Activated T-helper 1 cell treated with anti-CD3 and anti-CD28 coated beads, Interleukin-12 subunit alpha, Interleukin-12 subunit beta, Interleukin-2, Interleukin-4 antibody, amounts not matched to agents 30 ng/mL and 10 ng/mL and 1 ng/mL, durations not matched to agents 14 hours and 24 hours and 36 hours (primary cell): ENCODE results near the gene TUBD1. TPM values are rescaled to one million over a fixed set of nuclear protein-coding genes. Genes with fewer than 3 reads are reported as not detected.
A peak's percentile ranks its signal among the peaks of the same experiment; 100 is the strongest.
"Not testable (repeated sequence)": the region's sequence is repeated elsewhere in the genome, so short reads cannot be mapped to it uniquely, and the experiment has no call there.

ENCODE experiments used
- DNase-seq: peaks from one replicate; pipeline ENCODE4 v3.0.0; 2021; ENCODE audit warnings: low spot score
- H3K27ac Mint-ChIP-seq: one replicate; pipeline ENCODE4 v1.8.0; 2021; ENCODE audit warnings: mild to moderate bottlenecking, mixed read lengths
- H3K27me3 Mint-ChIP-seq: one replicate; pipeline ENCODE4 v1.8.0; 2022; ENCODE audit warnings: mild to moderate bottlenecking, moderate library complexity, mixed read lengths; ENCODE audit not compliant: insufficient read depth
- H3K36me3 Mint-ChIP-seq: one replicate; pipeline ENCODE4 v1.8.0; 2021; ENCODE audit warnings: low read depth, mixed read lengths
- H3K4me1 Mint-ChIP-seq: one replicate; pipeline ENCODE4 v1.8.0; 2021; ENCODE audit warnings: low read depth, mixed read lengths
- H3K4me3 Mint-ChIP-seq: one replicate; pipeline ENCODE4 v1.8.0; 2021; ENCODE audit warnings: mild to moderate bottlenecking, moderate library complexity, mixed read lengths
- H3K9me3 Mint-ChIP-seq: one replicate; pipeline ENCODE4 v1.8.0; 2021; ENCODE audit warnings: mixed read lengths
- intact Hi-C: fragments of 100-400 bp; cut with micrococcal nuclease; formaldehyde crosslinking; loops from one replicate; pipeline ENCODE4 v1.15.1; 2024
- total RNA-seq: library from RNA; stranded (reverse); gene quantifications from 2 replicates; pipeline ENCODE4 v1.2.3, GENCODE V29; 2022

TUBD1 gene
- total RNA-seq, 1 donor from 2014 or later: 13.2 TPM

DNA sequence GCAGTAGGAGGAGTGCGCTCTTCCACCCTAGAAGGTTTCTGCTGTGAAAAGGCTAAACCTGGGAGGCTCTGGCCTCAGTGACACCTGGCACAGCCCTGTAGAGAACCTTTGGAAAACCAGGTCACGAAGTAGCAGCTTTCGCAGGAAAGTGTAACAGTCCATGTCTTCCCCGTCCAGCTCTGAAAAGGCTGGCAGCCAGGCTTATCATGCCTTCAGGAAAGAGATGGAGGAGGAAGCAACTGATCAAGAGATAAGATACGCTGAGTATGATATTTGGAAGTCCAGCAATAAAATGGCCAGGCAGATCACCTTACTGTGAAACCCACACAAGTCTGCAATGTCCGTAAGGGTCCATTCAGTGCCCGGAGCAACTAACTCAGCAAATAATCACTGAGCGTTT is 22.3 kb downstream of the TUBD1 start:
- Mint-ChIP-seq H3K4me1 (no peaks in the 10 kb centered on the region), H3K27me3 (no peaks in the 10 kb centered on the region), H3K4me3 (no peak overlapping the region), H3K9me3 (no peaks in the 10 kb centered on the region), H3K27ac (no peak overlapping the region), H3K36me3 (peaks cover 14% of the 10 kb centered on the region)
- intact Hi-C loops: no loop called here
- no peak for DNase-seq

DNA sequence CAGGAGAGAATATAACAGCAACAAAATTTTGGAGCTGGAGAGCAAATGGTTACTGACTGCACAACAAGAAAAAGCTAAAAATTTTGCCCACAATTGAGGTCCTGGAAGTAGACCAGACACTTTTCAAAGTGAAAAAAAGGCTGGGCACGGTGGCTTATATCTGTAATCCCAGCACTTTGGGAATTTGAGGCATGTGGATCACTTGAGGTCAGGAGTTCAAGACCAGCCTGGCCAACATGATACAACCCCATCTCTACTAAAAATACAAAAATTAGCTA is 22.9 kb downstream of the TUBD1 start:
- Mint-ChIP-seq H3K4me3 (no peak overlapping the region), H3K9me3 (no peaks in the 10 kb centered on the region), H3K27ac (no peak overlapping the region), H3K27me3 (no peaks in the 10 kb centered on the region), H3K4me1 (no peaks in the 10 kb centered on the region), H3K36me3 (peaks cover 15% of the 10 kb centered on the region)
- intact Hi-C loops: no loop called here
- DNase-seq: no peak

DNA sequence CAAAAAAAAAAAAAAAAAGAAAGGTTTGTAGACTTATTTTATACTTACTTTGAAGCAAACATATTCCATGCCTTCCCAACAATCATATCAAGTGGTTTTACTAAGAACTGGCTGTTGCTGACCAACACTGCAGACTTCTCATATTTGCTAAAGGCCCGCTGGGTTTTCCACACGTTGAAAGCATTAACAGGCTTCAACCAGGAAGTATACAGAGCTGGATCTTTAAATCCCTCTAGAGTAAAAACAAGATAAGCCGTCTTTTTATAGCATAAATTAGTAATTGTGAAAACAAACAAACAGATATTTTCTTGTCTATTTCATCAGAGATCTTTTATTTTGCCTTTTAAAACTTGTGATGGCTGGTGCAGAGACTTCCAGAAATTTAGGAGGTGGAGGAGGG is 29.1 kb downstream of the TUBD1 start:
- no peak for DNase-seq
- Mint-ChIP-seq H3K4me3 (no peak overlapping the region), H3K4me1 (peaks cover 10% of the 10 kb centered on the region), H3K27ac (no peak overlapping the region), H3K9me3 (no peaks in the 10 kb centered on the region), H3K27me3 (no peaks in the 10 kb centered on the region), H3K36me3 (peaks cover 19% of the 10 kb centered on the region)
- intact Hi-C loops: no loop called here

DNA sequence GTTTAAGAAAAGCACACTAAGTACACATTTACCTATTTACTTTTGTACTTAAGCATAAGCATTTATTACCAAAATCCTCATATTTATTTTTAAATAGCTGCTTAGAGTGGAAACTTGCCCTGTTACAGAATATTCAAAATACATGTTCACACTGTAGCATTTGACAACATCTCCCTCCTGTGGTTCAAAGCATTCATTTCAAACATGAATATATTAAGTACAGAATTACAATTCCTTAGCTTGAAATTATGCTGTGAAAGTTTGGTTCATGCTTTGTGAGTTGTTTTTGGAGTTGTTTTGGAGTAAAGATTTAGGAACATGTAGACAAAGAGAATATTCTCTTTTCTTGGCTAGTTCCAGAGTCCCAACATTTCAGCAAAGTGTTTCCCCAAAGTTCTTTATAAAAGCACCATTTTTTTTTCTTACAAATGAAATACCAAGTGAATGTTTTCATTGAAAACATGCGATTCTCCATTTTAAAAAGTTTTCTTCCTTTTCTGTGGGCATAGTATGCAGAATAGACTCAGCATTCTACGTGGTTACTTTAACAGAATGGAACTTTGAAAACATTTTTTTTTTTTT is 33.2 kb downstream of the TUBD1 start:
- peak overlapping the region; percentile 67 for H3K27ac Mint-ChIP-seq
- DNase-seq: no peak
- peaks cover 17% of the 10 kb centered on the region for H3K36me3 Mint-ChIP-seq
- peaks cover 28% of the 10 kb centered on the region for H3K4me1 Mint-ChIP-seq
- intact Hi-C loops: loop anchor here (1.0 kb wide), 3 partner anchors 13 to 112 kb away; no protein-coding TSS in a partner anchor
- H3K4me3 Mint-ChIP-seq: no peak overlapping the region
- H3K27me3 Mint-ChIP-seq: no peaks in the 10 kb centered on the region
- H3K9me3 Mint-ChIP-seq: no peaks in the 10 kb centered on the region

DNA sequence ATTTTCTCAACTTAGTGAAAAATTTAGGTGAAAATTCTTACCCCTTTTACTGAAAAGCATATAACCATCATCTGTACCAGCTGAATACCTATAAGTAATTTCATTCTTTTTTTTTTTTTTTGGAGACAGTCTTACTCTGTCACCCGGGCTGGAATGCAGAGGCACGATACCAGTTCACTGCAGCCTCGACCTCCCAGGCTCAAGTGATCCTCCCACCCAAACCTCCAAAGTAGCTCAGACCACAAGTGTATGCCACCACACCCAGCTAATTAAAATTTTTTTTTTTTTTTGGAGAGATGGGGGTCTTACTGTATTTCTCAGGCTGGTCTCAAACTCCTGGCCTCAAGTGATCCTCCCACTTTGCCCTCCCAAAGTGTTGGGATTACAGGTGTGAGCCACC is 33.8 kb downstream of the TUBD1 start:
- intact Hi-C loops: loop anchor here (1.0 kb wide), 3 partner anchors 13 to 112 kb away; no protein-coding TSS in a partner anchor
- H3K4me3 Mint-ChIP-seq: no peak overlapping the region
- no peaks in the 10 kb centered on the region for H3K9me3 Mint-ChIP-seq
- H3K27me3 Mint-ChIP-seq: no peaks in the 10 kb centered on the region
- peaks cover 17% of the 10 kb centered on the region for H3K36me3 Mint-ChIP-seq
- no peak for DNase-seq
- peaks cover 28% of the 10 kb centered on the region for H3K4me1 Mint-ChIP-seq
- no peak overlapping the region for H3K27ac Mint-ChIP-seq

DNA sequence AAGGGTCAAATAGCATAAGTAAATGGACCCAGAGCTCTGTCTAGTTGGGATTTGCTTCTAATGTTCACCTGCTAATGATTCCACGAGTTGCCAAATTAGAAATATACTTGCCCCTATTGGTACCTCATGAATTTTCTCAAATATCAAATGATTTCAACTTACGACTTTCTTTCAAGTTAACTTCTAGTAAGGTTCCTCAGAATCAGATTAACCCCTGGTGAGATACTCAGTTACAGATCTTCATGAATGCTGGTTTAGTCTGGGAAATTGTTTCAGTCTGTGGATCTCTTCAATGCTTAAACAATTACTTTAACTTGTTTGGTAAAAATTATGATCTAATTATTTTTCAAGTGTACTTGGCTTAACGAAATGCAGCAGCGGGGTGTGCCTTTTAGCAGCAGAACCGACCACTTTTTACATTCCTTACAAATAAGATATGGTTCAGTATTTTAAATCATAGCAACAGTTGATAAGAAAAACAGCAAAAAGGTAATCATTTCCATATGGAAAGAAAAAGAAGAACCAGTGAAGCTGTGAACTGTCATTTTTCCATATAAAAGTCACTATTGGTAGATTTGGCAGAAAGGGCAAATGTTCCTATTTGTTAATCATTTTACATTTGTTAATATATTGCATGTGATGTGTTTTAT is 34.5 kb downstream of the TUBD1 start:
- Mint-ChIP-seq H3K27ac (no peak overlapping the region), H3K4me1 (peaks cover 32% of the 10 kb centered on the region), H3K27me3 (no peaks in the 10 kb centered on the region), H3K9me3 (no peaks in the 10 kb centered on the region), H3K4me3 (no peak overlapping the region), H3K36me3 (peaks cover 14% of the 10 kb centered on the region)
- intact Hi-C loops: no loop called here
- no peak for DNase-seq

DNA sequence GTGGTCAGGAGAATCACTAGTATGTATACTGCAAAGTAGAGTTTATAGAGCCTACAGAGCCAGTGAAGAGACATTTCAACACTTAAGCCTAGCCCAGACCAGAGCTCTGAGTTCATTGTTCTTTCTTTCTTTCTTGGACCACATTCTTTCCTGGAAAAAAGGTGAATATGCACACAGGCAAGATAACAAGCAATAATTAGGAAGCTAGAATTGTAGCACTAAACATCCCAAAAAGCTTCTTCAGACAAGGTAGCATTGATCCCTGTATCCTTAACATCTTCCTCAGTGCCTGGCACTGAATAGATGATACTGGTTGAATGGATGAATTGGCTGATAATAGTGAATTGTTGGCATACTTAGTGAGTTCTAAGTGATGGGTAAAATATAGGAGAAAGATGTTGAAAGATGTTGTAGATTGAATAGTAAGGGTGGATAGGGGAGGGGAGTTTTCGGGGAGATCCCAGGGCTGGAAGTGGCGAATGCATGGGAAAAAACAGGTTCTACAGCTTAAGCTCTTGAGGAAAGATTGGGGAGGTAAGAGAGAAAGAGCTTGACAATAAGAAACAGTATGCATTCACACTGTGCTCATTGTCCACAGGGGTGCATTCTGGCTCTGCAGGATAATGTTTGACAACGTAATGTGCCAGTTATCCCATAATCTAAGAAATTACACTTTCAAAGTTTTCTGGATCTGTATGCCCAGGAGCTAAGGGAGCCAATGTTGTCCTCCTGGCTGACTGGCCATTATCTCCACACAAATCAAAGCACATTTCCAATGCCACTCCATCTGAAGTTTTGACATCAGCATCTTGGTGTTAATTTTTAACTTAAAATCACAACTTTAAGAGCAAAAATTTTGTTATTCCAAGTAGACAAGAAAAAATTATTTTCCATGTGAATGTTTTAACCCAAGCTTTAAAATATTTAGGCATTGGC is 35.6 kb downstream of the TUBD1 start:
- H3K4me1 Mint-ChIP-seq: peaks cover 44% of the 10 kb centered on the region
- no peak overlapping the region for H3K4me3 Mint-ChIP-seq
- no peaks in the 10 kb centered on the region for H3K9me3 Mint-ChIP-seq
- intact Hi-C loops: no loop called here
- no peaks in the 10 kb centered on the region for H3K27me3 Mint-ChIP-seq
- peak overlapping the region; percentile 9 for H3K27ac Mint-ChIP-seq
- H3K36me3 Mint-ChIP-seq: peaks cover 12% of the 10 kb centered on the region
- DNase-seq: no peak

DNA sequence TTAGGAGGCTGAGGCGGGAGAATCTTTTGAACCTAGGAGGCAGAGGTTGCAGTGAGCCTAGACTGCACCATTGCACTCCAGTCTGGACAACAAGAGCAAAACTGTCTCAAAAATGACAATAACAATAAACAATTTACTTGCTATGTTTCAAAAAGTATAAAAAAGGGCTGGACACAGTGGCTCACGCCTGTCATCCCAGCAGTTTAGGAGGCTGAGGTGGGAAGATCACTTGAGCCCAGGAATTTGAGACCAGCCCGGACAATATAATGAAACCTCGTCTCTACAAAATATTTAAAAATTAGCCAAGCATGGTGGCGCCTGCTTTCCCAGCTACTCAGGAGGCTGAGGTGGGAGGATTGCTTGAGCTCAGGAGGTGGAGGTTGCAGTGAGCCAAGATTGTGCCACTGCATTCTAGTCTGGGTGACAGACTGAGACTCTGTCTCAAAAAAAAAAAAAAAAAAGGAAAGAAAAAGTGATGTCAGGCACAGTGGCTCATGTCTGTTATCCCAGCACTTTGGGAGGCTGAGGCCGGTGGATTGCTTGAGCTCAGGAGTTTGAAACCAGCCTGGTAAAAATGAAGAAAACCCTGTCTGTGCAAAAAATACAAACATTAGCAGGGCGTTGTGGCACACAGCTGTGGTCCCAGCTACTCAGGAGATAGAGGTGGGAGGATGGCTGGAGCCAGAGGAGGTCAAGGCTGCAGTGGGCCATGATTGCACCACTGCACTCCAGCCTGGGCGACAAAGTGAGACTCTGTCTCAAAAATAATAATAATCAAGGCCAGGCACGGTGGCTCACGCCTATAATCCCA is 38.6 kb downstream of the TUBD1 start:
- Mint-ChIP-seq H3K27ac (peak overlapping the region; percentile 50), H3K4me1 (peaks cover 52% of the 10 kb centered on the region)
- not testable (repeated sequence) for DNase-seq, H3K4me3 Mint-ChIP-seq, H3K9me3 Mint-ChIP-seq, H3K27me3 Mint-ChIP-seq, H3K36me3 Mint-ChIP-seq
- intact Hi-C loops: loop anchor here (2.0 kb wide), 1 partner anchor 147 kb away; the partner anchor contains the start of genes PTRH2 and VMP1

DNA sequence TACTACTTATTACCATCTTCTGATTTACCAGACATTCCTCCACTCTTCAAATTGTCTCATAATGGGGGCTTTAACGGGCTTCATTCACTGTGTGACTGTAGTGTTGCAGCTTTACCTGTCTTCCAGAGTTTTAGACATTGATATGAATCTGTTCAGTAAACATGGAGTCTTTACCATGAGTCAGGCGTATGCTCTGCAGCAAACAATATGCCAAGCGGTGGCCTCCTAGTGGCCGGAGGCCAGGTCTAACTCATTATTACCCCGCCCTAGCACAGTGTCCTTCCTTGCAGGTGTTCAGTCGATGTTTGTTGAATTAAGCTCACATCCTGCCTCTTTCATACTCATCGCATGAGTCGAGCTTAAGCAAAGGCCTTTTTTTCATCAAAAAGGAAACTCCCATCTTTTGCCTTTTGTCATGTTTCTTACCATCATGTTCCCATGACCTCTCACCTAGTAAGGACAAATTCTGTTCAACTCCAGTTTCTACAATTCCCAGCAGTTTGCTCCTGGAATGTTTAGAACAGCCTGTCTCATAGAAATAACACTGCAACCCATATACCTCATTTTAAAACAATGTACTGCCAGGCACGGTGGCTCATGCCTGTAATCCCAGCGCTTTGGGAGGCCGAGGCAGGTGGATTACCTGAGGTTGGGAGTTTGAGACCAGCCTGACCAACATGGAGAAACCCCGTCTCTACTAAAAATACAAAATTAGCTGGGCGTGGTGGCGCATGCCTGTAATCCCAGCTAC is 39.4 kb downstream of the TUBD1 start:
- H3K36me3 Mint-ChIP-seq: peaks cover 9% of the 10 kb centered on the region
- H3K27ac Mint-ChIP-seq: peak overlapping the region; percentile 85
- peaks cover 52% of the 10 kb centered on the region for H3K4me1 Mint-ChIP-seq
- H3K27me3 Mint-ChIP-seq: no peaks in the 10 kb centered on the region
- H3K9me3 Mint-ChIP-seq: no peaks in the 10 kb centered on the region
- peak; percentile 60 for DNase-seq
- peak overlapping the region; percentile 55 for H3K4me3 Mint-ChIP-seq
- intact Hi-C loops: loop anchor here (2.0 kb wide), 1 partner anchor 147 kb away; the partner anchor contains the start of genes PTRH2 and VMP1

DNA sequence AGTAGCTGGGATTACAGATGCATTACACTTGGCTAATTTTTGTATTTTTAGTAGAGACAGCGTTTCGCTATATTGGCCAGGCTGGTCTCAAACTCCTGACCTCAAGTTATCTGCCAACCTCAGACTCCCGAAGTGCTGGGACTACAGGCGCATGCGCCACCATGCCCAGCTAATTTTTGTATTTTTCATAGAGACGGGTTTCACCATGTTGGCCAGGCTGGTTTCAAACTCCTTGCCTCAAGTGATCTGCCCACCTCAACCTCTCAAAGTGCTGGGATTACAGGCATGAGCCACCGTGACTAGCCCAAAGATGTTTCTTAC is 39.9 kb downstream of the TUBD1 start:
- not testable (repeated sequence) for DNase-seq, H3K27me3 Mint-ChIP-seq, H3K9me3 Mint-ChIP-seq, H3K36me3 Mint-ChIP-seq
- peak overlapping the region; percentile 85 for H3K27ac Mint-ChIP-seq
- H3K4me3 Mint-ChIP-seq: peak overlapping the region; percentile 55
- intact Hi-C loops: loop anchor here (2.0 kb wide), 1 partner anchor 146 kb away; the partner anchor contains the start of genes PTRH2 and VMP1
- H3K4me1 Mint-ChIP-seq: peaks cover 53% of the 10 kb centered on the region

DNA sequence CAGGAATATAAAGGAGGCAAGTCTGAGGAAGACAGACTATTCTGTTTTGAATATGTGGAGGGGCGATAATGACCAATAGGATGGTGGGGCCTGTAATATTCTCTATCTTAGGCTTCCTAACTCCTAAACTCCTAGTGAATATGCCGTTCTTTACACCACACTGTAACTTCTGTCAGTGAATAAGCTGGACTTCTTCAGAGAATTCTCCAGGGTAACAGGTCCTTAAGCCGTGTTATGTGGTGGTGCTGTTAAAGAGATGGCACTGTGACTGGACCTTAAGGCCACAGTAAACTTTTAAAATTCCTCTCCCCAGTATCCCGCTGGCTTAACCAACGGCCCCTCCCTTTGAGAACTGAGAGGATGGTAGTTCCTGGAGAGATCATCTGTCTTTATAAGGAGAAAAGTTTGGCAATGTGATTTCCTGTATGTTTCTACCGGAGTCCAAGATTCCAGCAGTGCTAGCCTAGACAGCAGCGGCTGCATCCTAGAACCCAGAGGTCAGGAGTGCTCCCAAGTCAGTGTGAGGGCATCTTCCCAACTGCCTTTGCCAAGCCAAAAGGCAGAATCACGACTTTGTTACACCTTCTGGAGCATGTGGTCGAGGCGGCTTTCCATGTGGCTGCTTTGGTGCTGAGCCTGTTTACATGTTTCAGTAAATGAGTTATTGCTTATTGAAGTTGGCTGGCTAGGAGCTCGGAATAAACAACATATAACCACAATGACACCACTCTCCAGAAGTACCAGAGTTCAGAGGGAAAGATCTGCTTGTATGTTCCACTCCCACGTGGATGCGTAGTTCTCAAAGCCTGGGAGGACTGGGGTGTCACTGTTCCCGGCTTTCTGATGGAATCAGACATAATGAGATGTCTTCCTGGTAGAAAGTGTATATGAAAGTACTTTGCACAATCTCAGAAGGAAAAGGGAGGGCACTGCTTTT is 41.0 kb downstream of the TUBD1 start:
- no peak for DNase-seq
- peaks cover 55% of the 10 kb centered on the region for H3K4me1 Mint-ChIP-seq
- H3K4me3 Mint-ChIP-seq: no peak overlapping the region
- H3K9me3 Mint-ChIP-seq: no peaks in the 10 kb centered on the region
- H3K36me3 Mint-ChIP-seq: peaks cover 9% of the 10 kb centered on the region
- H3K27me3 Mint-ChIP-seq: no peaks in the 10 kb centered on the region
- H3K27ac Mint-ChIP-seq: peak overlapping the region; percentile 52
- intact Hi-C loops: loop anchor here (2.0 kb wide), 1 partner anchor 145 kb away; the partner anchor contains the start of genes PTRH2 and VMP1
